Eye (tissue), 1 donor: ENCODE measurements around the gene TUBA4B.

Source experiments
- DNase-seq: peaks from one replicate; pipeline ENCODE4 v3.0.0-alpha.2; 2015

The TUBA4B gene

GRCh38 chr2:219218732-219219701 is 34.0 kb upstream of the TUBA4B start, which contains the start of gene ABCB6:
Gene ABCB6 (minus strand): TSS chr2:219218958. CDS start chr2:219218673, 285 bp downstream.
- peak; percentile 99 for DNase-seq

GRCh38 chr2:219219784-219220532 is 33.1 kb upstream of the TUBA4B start:
- no peak for DNase-seq

GRCh38 chr2:219220652-219221402 is 32.2 kb upstream of the TUBA4B start:
- DNase-seq, result no peak

GRCh38 chr2:219221957-219222518 is 31.0 kb upstream of the TUBA4B start:
- no peak for DNase-seq

GRCh38 chr2:219223831-219224610 is 29.0 kb upstream of the TUBA4B start:
- DNase-seq, result no peak

GRCh38 chr2:219225350-219225749 is 27.7 kb upstream of the TUBA4B start:
- DNase-seq, result no peak

- DNase-seq, result no peak
These were observed 24.8 kb upstream of the TUBA4B start for GRCh38 chr2:219228041-219228910.

GRCh38 chr2:219228911-219229304 is 24.1 kb upstream of the TUBA4B start:
- DNase-seq, result no peak

- peak; percentile 99 for DNase-seq
These were observed 23.6 kb upstream of the TUBA4B start, which contains the start of the genes ANKZF1 and ATG9A for GRCh38 chr2:219229305-219230058. Gene ANKZF1 (plus strand): TSS chr2:219229806. CDS start chr2:219230258, 452 bp downstream. Gene ATG9A (minus strand): TSS chr2:219229636. CDS start chr2:219228024, 1,612 bp downstream.

- DNase-seq, result no peak
These were observed 22.9 kb upstream of the TUBA4B start for GRCh38 chr2:219230059-219230540.

- DNase-seq, result no peak
These were observed 18.7 kb upstream of the TUBA4B start for GRCh38 chr2:219234331-219234730.

GRCh38 chr2:219243291-219243761 is 9.7 kb upstream of the TUBA4B start:
- no peak for DNase-seq

GRCh38 chr2:219244789-219245147 is 8.3 kb upstream of the TUBA4B start:
- no peak for DNase-seq

GRCh38 chr2:219245148-219245898 is 7.7 kb upstream of the TUBA4B start, which contains the start of the genes GLB1L and STK16:
Gene GLB1L (minus strand): TSS chr2:219245444. CDS start chr2:219243573, 1,871 bp downstream.
Gene STK16 (plus strand): TSS chr2:219245479. CDS start chr2:219246000, 521 bp downstream.
- DNase-seq, result peak; percentile 98

- DNase-seq, result no peak
These were observed 7.2 kb upstream of the TUBA4B start for GRCh38 chr2:219245899-219246230.

GRCh38 chr2:219246559-219246958 is 6.5 kb upstream of the TUBA4B start:
- no peak for DNase-seq

GRCh38 chr2:219247678-219248642 is 5.1 kb upstream of the TUBA4B start:
- no peak for DNase-seq
